GM20000 (cell line): ENCODE results near the gene ANKRD13D.

ENCODE experiments used
- DNase-seq: peaks from one replicate; pipeline ENCODE4 v3.0.0; 2012; ENCODE audit warnings: low spot score
- CTCF ChIP-seq: IDR thresholded peaks from 2 replicates; pipeline ENCODE4 v1.5.1; 2012; ENCODE audit warnings: mild to moderate bottlenecking, control low read depth; ENCODE audit errors: extremely low read depth, missing control alignments

ANKRD13D gene

GRCh38 chr11:67287355-67288197 lies 1.5 kb upstream of the ANKRD13D start:
- no peak for TF ChIP-seq CTCF
- no peak for DNase-seq

- no peak for TF ChIP-seq CTCF
- no peak for DNase-seq
These were observed 978 bp upstream of the ANKRD13D start for GRCh38 chr11:67288198-67288451.

- DNase-seq, result peak; percentile 97
These were observed 464 bp upstream of the ANKRD13D start for GRCh38 chr11:67288452-67289225.

GRCh38 chr11:67289651-67290479 lies 762 bp downstream of the ANKRD13D start:
- DNase-seq, result no peak

More at GRCh38 chr11:67288452-67289225, 464 bp upstream of the ANKRD13D start:
- peak; percentile 41 for TF ChIP-seq CTCF

GRCh38 chr11:67290801-67291200 lies 1.7 kb downstream of the ANKRD13D start:
- DNase-seq, result no peak
- TF ChIP-seq CTCF, result no peak

More at GRCh38 chr11:67289651-67290479, 762 bp downstream of the ANKRD13D start:
- TF ChIP-seq CTCF, result no peak

- no peak for TF ChIP-seq CTCF
- no peak for DNase-seq
These were observed 2.6 kb downstream of the ANKRD13D start for GRCh38 chr11:67291481-67292381.
